HEK293T (cell line): ENCODE data around the gene PRRT2.

Experiments used
- CTCF ChIA-PET: fragments of 350-600 bp; formaldehyde crosslinking; extraction: SDS; loops from one replicate; lab custom pipeline; 2021; ENCODE audit warnings: antibody characterized with exemption, inconsistent platforms; lab: Yijun Ruan, JAX
- POLR2A ChIA-PET: fragments of 350-600 bp; formaldehyde crosslinking; extraction: SDS; loops from one replicate; lab custom pipeline; 2020; ENCODE audit warnings: antibody characterized with exemption, inconsistent platforms; lab: Yijun Ruan, JAX
- DNase-seq: peaks from one replicate; pipeline ENCODE4 v3.0.0; 2012; ENCODE audit warnings: mixed read lengths; ENCODE audit errors: extremely low spot score
- ARNT ChIP-seq: fragments of 450-650 bp; IDR thresholded peaks from 2 replicates; pipeline ENCODE4 v1.6.1; 2017; ENCODE audit warnings: mild to moderate bottlenecking
- BHLHE40 ChIP-seq: fragments of 450-650 bp; IDR thresholded peaks from 2 replicates; pipeline ENCODE4 v1.6.1; 2016; ENCODE audit warnings: mild to moderate bottlenecking, moderate library complexity, borderline replicate concordance
- CTBP1 ChIP-seq: fragments of 450-650 bp; IDR thresholded peaks from 2 replicates; pipeline ENCODE4 v1.6.1; 2016; ENCODE audit warnings: borderline replicate concordance
- ELF4 ChIP-seq: fragments of 450-650 bp; IDR thresholded peaks from 2 replicates; pipeline ENCODE4 v1.6.1; 2017; ENCODE audit warnings: antibody characterized with exemption
- FOXA1 ChIP-seq: fragments of 450-650 bp; IDR thresholded peaks from 2 replicates; pipeline ENCODE4 v1.6.1; 2016; ENCODE audit warnings: mild to moderate bottlenecking
- FOXK2 ChIP-seq: fragments of 450-650 bp; IDR thresholded peaks from 2 replicates; pipeline ENCODE4 v1.6.1; 2016; ENCODE audit warnings: mild to moderate bottlenecking
- FOXM1 ChIP-seq: fragments of 450-650 bp; IDR thresholded peaks from 2 replicates; pipeline ENCODE4 v1.6.1; 2017; ENCODE audit warnings: mild to moderate bottlenecking, borderline replicate concordance
- HDGF ChIP-seq: fragments of 450-650 bp; IDR thresholded peaks from 2 replicates; pipeline ENCODE4 v1.6.1; 2017; ENCODE audit warnings: antibody characterized with exemption, borderline replicate concordance
- L3MBTL2 ChIP-seq: fragments of 450-650 bp; conservative IDR thresholded peaks from 2 replicates; pipeline ENCODE4 v1.6.1; 2016; ENCODE audit warnings: mild to moderate bottlenecking
- LEF1 ChIP-seq: fragments of 450-650 bp; IDR thresholded peaks from 2 replicates; pipeline ENCODE4 v1.6.1; 2017; ENCODE audit warnings: mild to moderate bottlenecking, borderline replicate concordance
- PKNOX1 ChIP-seq: fragments of 450-650 bp; IDR thresholded peaks from 2 replicates; pipeline ENCODE4 v1.6.1; 2016
- SP1 ChIP-seq: fragments of 450-650 bp; IDR thresholded peaks from 2 replicates; pipeline ENCODE4 v1.6.1; 2017
- SUZ12 ChIP-seq: fragments of 450-650 bp; IDR thresholded peaks from 2 replicates; pipeline ENCODE4 v1.6.1; 2016; ENCODE audit warnings: mild to moderate bottlenecking
- TARDBP ChIP-seq: fragments of 450-650 bp; IDR thresholded peaks from 2 replicates; pipeline ENCODE4 v1.6.1; 2016
- ZNF384 ChIP-seq: fragments of 450-650 bp; IDR thresholded peaks from 2 replicates; pipeline ENCODE4 v1.6.1; 2016

PRRT2 gene

GRCh38 chr16:29812754-29813643, 1.0 kb downstream of the PRRT2 start:
- CTCF ChIA-PET = interaction anchor here (0.6 kb wide), 1 partner anchor 1136 kb away, joined by 3 read pairs; no protein-coding TSS in a partner anchor
- TF ChIP-seq PKNOX1 (no peak), TARDBP (no peak), ELF4 (no peak), ARNT (no peak)
- POLR2A ChIA-PET = interaction anchor here (0.8 to 10.8 kb wide), 5 partner anchors 9 to 279 kb away, joined by 3 to 176 read pairs (median 4); partner anchors contain the start of genes KIF22 and MAZ
- DNase-seq = no peak

DNA sequence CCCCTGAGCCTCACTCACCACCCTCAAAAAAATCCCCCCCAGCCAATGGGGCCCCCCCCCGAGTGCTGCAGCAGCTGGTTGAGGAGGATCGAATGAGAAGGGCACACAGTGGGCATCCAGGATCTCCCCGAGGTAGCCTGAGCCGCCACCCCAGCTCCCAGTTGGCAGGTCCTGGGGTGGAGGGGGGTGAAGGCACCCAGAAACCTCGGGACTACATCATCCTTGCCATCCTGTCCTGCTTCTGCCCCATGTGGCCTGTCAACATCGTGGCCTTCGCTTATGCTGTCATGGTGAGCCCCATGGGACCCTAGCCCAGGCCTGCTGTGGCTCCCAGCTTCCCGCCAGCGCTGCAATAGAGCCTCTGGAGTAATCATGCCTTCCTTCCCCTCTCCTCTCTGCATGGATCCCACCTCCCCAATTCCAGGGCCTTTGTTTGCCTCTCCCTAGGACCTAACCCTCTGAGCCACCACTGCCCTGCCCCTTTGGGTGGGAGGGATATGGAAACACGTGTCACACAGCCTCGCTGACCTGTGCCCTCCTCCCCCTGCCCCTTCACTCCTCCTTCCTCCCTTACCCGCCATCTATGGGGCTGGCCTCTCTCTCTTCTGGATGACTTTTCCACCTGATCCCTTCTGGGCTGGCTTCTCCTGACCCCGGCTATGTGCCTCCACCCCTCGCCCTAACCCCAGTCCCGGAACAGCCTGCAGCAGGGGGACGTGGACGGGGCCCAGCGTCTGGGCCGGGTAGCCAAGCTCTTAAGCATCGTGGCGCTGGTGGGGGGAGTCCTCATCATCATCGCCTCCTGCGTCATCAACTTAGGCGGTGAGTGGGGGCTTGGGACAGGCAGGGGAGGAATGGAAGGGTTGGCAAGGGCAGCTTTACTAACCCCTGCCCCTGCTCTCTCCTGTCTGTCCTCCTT, 1.9 kb downstream of the PRRT2 start:
- TF ChIP-seq FOXK2 (no peak), BHLHE40 (no peak)
- POLR2A ChIA-PET = interaction anchor here (1.1 to 10.8 kb wide), 4 partner anchors 9 to 279 kb away, joined by 3 to 176 read pairs (median 3); partner anchors contain the start of gene MAZ
- DNase-seq = no peak
- CTCF ChIA-PET = no interaction called here

DNA sequence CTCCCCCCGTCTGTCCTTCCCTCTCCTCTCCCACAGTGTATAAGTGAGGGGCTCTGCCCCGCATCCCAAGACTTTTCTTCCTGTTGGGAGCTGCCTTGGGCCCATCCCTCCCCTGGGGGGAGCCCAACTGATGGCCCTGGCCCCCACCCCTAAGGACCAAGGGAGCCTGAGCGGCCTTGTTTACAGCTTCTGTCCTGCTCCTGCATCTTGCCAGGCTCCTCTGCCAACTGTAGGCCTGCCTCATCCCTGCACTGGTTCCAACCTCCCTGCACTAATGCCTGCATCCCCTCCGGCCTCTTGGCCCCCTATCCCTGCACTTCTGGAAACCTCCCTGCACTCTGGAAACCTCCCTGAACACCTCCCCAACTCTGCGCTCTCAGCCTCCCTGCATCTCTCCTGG, 2.6 kb downstream of the PRRT2 start:
- TF ChIP-seq L3MBTL2 (no peak), PKNOX1 (no peak), BHLHE40 (no peak), HDGF (no peak), FOXM1 (no peak), FOXK2 (no peak), ELF4 (no peak), FOXA1 (no peak), SUZ12 (no peak), SP1 (no peak), LEF1 (no peak), CTBP1 (no peak), ZNF384 (no peak), ARNT (no peak), TARDBP (no peak)
- ChIA-PET POLR2A (interaction anchor here (1.1 to 10.8 kb wide), 5 partner anchors 10 to 278 kb away, joined by 3 to 176 read pairs (median 8); partner anchors contain the start of genes KCTD13 and MAZ), CTCF (no interaction called here)
- DNase-seq = no peak

GRCh38 chr16:29815032-29815721, 3.2 kb downstream of the PRRT2 start:
- TF ChIP-seq SP1 (no peak), L3MBTL2 (no peak), PKNOX1 (no peak)
- POLR2A ChIA-PET = interaction anchor here (0.6 to 10.8 kb wide), 25 partner anchors 10 to 1227 kb away, joined by 3 to 176 read pairs (median 5); partner anchors contain the start of genes ASPHD1, C16orf92, KCTD13 and KIF22
- CTCF ChIA-PET = interaction anchor here (0.6 to 6.1 kb wide), 13 partner anchors 8 to 1169 kb away, joined by 3 to 52 read pairs (median 4); partner anchors contain the start of gene MAZ
- DNase-seq = no peak

DNA sequence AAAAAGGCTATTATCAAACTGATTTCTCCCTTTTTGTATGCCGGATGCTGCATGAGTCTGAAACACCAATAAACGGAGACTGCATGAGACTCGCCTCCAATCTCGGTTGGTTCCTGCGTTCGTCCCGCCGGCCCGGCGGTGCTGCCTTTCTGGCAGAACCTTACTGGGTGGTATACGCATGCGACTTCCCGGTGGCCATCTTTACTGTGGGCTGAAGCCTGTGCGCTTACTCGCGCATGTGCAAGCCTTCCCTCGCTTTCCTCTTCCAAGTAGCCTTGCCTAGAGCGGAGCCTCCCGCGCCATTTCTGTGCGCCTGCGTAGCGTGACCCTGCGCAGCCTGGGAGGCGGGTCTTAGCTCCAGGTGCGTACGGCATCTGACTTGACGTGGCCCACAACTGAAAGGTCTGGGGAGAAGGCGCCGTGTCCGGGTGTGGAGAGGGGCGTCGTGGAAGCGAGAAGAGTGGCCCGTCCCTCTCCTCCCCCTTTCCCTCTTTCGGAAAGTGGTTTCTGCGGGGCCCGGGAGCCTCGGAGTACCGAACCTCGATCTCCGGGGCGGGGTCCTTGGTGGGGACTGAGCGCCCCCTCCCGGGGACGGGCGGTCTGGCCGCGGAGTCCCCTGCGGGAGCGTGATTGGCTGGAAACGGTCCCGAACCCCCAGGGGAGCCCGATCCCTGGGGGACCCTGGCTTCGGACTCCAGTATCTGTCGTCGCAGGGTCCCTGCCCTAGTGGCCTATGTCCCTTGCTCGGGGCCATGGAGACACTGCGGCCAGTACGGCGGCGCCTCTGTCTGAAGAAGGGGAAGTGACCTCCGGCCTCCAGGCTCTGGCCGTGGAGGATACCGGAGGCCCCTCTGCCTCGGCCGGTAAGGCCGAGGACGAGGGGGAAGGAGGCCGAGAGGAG, 4.0 kb downstream of the PRRT2 start, which contains the start of gene PAGR1:
PAGR1 (plus strand) TSS at position 360 of the 901 bp plus-strand sequence; CDS start at position 734, 374 bp downstream.
- no peak for TF ChIP-seq TARDBP
- ChIA-PET POLR2A (interaction anchor here (0.6 to 10.8 kb wide), 32 partner anchors 9 to 1226 kb away, joined by 3 to 176 read pairs (median 4); partner anchors contain the start of genes ASPHD1, C16orf92, HSD3B7 and KCTD13), CTCF (interaction anchor here (0.6 to 6.1 kb wide), 19 partner anchors 9 to 1200 kb away, joined by 3 to 52 read pairs (median 4); partner anchors contain the start of gene MAZ)
- peak; percentile 99 for DNase-seq
